ENCODE measurements around the gene ASCL3. TPM values are rescaled to one million over a fixed set of nuclear protein-coding genes. Genes with fewer than 3 reads are reported as not detected.
"Not testable (repeated sequence)": the region's sequence is repeated elsewhere in the genome, so short reads cannot be mapped to it uniquely, and the experiment has no call there.

ASCL3 gene
- total and polyA plus RNA-seq, 2 of the 8 experiments (the other 6 are each of a cell fraction or from before 2014, with no cell fraction given): not detected

GRCh38 chr11:8937159-8937558 lies 5.7 kb downstream of the ASCL3 start (continued):
- TF ChIP-seq SIX5 (IDR thresholded peaks at IDR 0.05; ENCODE audit: low read depth, low read length) (no peak), CTCF (IDR thresholded peaks at IDR 0.05; ENCODE audit: control extremely low read depth in 1 of 3, insufficient read depth in 1 of 3, low read depth in 1 of 3, low read length in 3 of 3) (no peak), CREB1 (IDR thresholded peaks at IDR 0.05) (no peak), TCF12 (IDR thresholded peaks at IDR 0.05; ENCODE audit: low read depth, low read length) (no peak), CBX5 (IDR thresholded peaks at IDR 0.05; ENCODE audit: low read depth, low read length) (no peak), JUND (IDR thresholded peaks at IDR 0.05; ENCODE audit: low read length) (no peak), TEAD4 (IDR thresholded peaks at IDR 0.05; ENCODE audit: low read depth, low read length) (no peak), YY1 (IDR thresholded peaks at IDR 0.05; ENCODE audit: low read depth, low read length) (no peak)

- H3K4me1 ChIP-seq (replicated peaks in 1 of 4; ENCODE audit: control insufficient read depth in 3 of 4, insufficient read depth in 4 of 4, low read length in 3 of 4); H2BK12ac ChIP-seq (ENCODE audit: low read depth, low read length); H2BK15ac ChIP-seq (ENCODE audit: low read length); H3K9me3 ChIP-seq (ENCODE audit: insufficient read depth in 2 of 2, low read depth in 1 of 2, low read length in 1 of 2); H3K36me3 ChIP-seq (ENCODE audit: control insufficient read depth in 2 of 4, insufficient read depth in 4 of 4, low read length in 3 of 4); H3K27ac ChIP-seq (ENCODE audit: low read depth, low read length); H4K8ac ChIP-seq (ENCODE audit: extremely low read depth, insufficient read depth, low read length); FAIRE-seq; H2BK5ac ChIP-seq (ENCODE audit: low read depth, low read length); H2AK5ac ChIP-seq (ENCODE audit: low read depth, low read length); H2BK120ac ChIP-seq (replicated peaks; ENCODE audit: low read depth, low read length); H3K79me2 ChIP-seq (ENCODE audit: control insufficient read depth in 1 of 2, insufficient read depth in 2 of 2, low read length in 2 of 2); H2AFZ ChIP-seq (ENCODE audit: low read length); H2BK20ac ChIP-seq (ENCODE audit: low read length); POLR2A ChIA-PET (ENCODE audit: partially characterized antibody); H4K20me1 ChIP-seq (replicated peaks in 1 of 2; ENCODE audit: control insufficient read depth in 1 of 2, insufficient read depth in 2 of 2, low read length in 2 of 2); H3K4me2 ChIP-seq (ENCODE audit: insufficient read depth in 1 of 2, low read depth in 2 of 2, low read length in 2 of 2); DNase-seq (ENCODE audit: low read depth in 1 of 2, low spot score in 2 of 2); H4K5ac ChIP-seq (ENCODE audit: insufficient read length, low read depth, low read length); H3K56ac ChIP-seq (replicated peaks; ENCODE audit: insufficient read length, low read depth, low read length); H3K4me3 ChIP-seq (ENCODE audit: extremely low read depth in 1 of 4, insufficient read depth in 2 of 4, low read depth in 3 of 4, low read length in 4 of 4); H3K14ac ChIP-seq (ENCODE audit: insufficient read length); H3K9ac ChIP-seq (replicated peaks in 1 of 4; ENCODE audit: extremely low read depth in 1 of 4, low read depth in 3 of 4, low read length in 3 of 4); H3K18ac ChIP-seq (ENCODE audit: extremely low read depth, low read length); H3K27me3 ChIP-seq (replicated peaks in 1 of 4; ENCODE audit: control insufficient read depth in 3 of 4, extremely low read depth in 1 of 4, insufficient read depth in 3 of 4, low read length in 3 of 4); H3K4ac ChIP-seq (replicated peaks; ENCODE audit: insufficient read length, low read depth, low read length); H3K79me1 ChIP-seq (ENCODE audit: low read depth, low read length); H3K23ac ChIP-seq (ENCODE audit: insufficient read length); H3K23me2 ChIP-seq (ENCODE audit: low read depth, low read length); H4K91ac ChIP-seq (replicated peaks; ENCODE audit: insufficient read length, low read length): not testable (repeated sequence)
- CTCF ChIA-PET (ENCODE audit: partially characterized antibody): interaction anchor here (0.8 to 1.6 kb wide), 7 partner anchors 13 to 571 kb away, joined by 3 to 15 read pairs (median 4); no protein-coding TSS in a partner anchor
- WGBS, 2 experiments (ENCODE audit: extremely low coverage in 1 of 2, insufficient coverage in 1 of 2, insufficient read length in 1 of 2, insufficient replicate concordance in 2 of 2, low coverage in 1 of 2, low lambda C conversion rate in 2 of 2, missing lambda C conversion rate in 1 of 2): 100% methylated on average over 2 of the region's 2 CpGs; no CpG with 5 or more reads in 1 of the 2 experiments
Measured at GRCh38 chr11:8935789-8936188, 7.0 kb downstream of the ASCL3 start.

Measured in H1 (cell line).